ENCODE results near the gene DHRS2. TPM values are rescaled to one million over a fixed set of nuclear protein-coding genes. Genes with fewer than 3 reads are reported as not detected.

Gene DHRS2
- total and polyA plus RNA-seq, 2 of the 13 experiments (the other 11 are each of a cell fraction or from before 2014, with no cell fraction given) = 1,621 to 3,021 TPM

DNA sequence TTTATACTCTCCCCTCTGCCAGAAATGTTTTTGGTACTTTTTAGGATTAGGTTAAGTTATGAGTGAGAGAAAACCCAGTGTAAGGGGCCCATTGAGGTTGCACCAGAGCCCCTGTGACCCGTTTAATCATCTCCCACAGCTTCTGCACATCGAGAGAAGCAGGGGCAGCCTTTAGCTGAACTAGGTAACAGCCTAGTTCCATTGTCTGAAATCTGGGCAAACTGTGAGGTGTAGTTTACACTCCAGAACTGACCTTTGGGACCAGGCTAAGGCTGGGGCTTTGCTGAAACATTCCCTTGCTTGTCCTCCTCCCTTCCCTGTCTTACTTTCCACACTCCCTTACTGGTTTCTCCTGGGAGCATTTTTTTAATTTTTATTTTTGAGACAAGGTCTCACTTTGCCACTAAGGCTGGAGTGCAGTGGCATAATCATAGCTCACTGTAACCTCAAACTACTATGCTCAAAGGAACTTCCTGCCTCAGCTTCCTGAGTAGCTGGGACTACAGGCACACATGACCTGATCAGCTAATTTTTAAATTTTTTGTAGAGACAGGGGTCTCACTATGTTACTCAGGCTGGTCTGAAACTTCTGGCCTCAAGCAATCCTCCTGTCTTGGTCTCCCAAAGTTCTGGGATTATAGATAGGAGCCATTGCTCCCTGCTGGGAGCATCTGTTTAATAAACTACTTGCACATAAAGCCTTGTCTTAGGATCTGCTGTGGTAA lies 25.9 kb upstream of the DHRS2 start (continued):
- no peak for TF ChIP-seq PREB (CRISPR knock-in tag; IDR thresholded peaks at IDR 0.05)
- TF ChIP-seq ZNF121 (CRISPR knock-in tag; IDR thresholded peaks at IDR 0.05) = peak; percentile 34; the same call in 1 of the 2 replicates
- peak; percentile 68; the same call in 1 of the 2 replicates for TF ChIP-seq PITX1 (CRISPR knock-in tag; IDR thresholded peaks at IDR 0.05)
- TF ChIP-seq DPF2 (CRISPR knock-in tag; IDR thresholded peaks at IDR 0.05; ENCODE audit: borderline replicate concordance, low read depth) = peak; percentile 89
- TF ChIP-seq KLF11 (CRISPR knock-in tag; IDR thresholded peaks at IDR 0.05) = peak; percentile 53; the same call in 1 of the 2 replicates
- TF ChIP-seq CAMTA2 (CRISPR knock-in tag; IDR thresholded peaks at IDR 0.05; ENCODE audit: borderline replicate concordance) = no peak
- TF ChIP-seq RORA (CRISPR knock-in tag; IDR thresholded peaks at IDR 0.05) = no peak
- TF ChIP-seq NR2F6 (IDR thresholded peaks at IDR 0.05) = peak; percentile 79
- TF ChIP-seq NR2F6 (CRISPR knock-in tag; IDR thresholded peaks at IDR 0.05) = peak; percentile 88
- TF ChIP-seq REPIN1 (CRISPR knock-in tag; IDR thresholded peaks at IDR 0.05; ENCODE audit: borderline replicate concordance, low read depth) = peak; percentile 65; the same call in 1 of the 2 replicates
- TF ChIP-seq TOE1 (CRISPR knock-in tag; IDR thresholded peaks at IDR 0.05) = 0 out of 2 replicates have a peak, but pooled peaks have one; percentile 64
- peak; percentile 63 for TF ChIP-seq HNF1B (CRISPR knock-in tag; IDR thresholded peaks at IDR 0.05)
- no peak for TF ChIP-seq AKAP8 (CRISPR knock-in tag; IDR thresholded peaks at IDR 0.05)
- TF ChIP-seq FOXM1 (CRISPR knock-in tag; IDR thresholded peaks at IDR 0.05) = no peak
- TF ChIP-seq TFAP4 (IDR thresholded peaks at IDR 0.05; ENCODE audit: borderline replicate concordance, low read depth) = 0 out of 2 replicates have a peak, but pooled peaks have one; percentile 10
- no peak; the same call in 1 of the 2 replicates for TF ChIP-seq ZBTB46 (CRISPR knock-in tag; IDR thresholded peaks at IDR 0.05; ENCODE audit: borderline replicate concordance)
- no peak for TF ChIP-seq HOXA7 (CRISPR knock-in tag; IDR thresholded peaks at IDR 0.05)
- peak; percentile 79; the same call in 1 of the 2 replicates for TF ChIP-seq ZNF256 (CRISPR knock-in tag; conservative IDR thresholded peaks at IDR 0.05)
- TF ChIP-seq, protein P1, sequence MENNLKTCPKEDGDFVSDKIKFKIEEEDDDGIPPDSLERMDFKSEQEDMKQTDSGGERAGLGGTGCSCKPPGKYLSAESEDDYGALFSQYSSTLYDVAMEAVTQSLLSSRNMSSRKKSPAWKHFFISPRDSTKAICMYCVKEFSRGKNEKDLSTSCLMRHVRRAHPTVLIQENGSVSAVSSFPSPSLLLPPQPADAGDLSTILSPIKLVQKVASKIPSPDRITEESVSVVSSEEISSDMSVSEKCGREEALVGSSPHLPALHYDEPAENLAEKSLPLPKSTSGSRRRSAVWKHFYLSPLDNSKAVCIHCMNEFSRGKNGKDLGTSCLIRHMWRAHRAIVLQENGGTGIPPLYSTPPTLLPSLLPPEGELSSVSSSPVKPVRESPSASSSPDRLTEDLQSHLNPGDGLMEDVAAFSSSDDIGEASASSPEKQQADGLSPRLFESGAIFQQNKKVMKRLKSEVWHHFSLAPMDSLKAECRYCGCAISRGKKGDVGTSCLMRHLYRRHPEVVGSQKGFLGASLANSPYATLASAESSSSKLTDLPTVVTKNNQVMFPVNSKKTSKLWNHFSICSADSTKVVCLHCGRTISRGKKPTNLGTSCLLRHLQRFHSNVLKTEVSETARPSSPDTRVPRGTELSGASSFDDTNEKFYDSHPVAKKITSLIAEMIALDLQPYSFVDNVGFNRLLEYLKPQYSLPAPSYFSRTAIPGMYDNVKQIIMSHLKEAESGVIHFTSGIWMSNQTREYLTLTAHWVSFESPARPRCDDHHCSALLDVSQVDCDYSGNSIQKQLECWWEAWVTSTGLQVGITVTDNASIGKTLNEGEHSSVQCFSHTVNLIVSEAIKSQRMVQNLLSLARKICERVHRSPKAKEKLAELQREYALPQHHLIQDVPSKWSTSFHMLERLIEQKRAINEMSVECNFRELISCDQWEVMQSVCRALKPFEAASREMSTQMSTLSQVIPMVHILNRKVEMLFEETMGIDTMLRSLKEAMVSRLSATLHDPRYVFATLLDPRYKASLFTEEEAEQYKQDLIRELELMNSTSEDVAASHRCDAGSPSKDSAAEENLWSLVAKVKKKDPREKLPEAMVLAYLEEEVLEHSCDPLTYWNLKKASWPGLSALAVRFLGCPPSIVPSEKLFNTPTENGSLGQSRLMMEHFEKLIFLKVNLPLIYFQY (CRISPR knock-in tag; IDR thresholded peaks at IDR 0.05; ENCODE audit: borderline replicate concordance) = peak; percentile 39; the same call in 1 of the 2 replicates

Data from HepG2 (cell line).